GM23338 (cell line): ENCODE measurements around the gene IHH. TPM values are rescaled to one million over a fixed set of nuclear protein-coding genes. Genes with fewer than 3 reads are reported as not detected.

Experiments used
- ATAC-seq: fragments of 200-7000 bp; cut with Tn5 transposase; 3 replicates; pipeline ENCODE4 v1.9.1; 2020
- DNase-seq: peaks from one replicate; pipeline ENCODE4 v3.0.0-alpha.2; 2015; ENCODE audit warnings: low spot score
- H2AFZ ChIP-seq: fragments of 200-600 bp; sonication (generic); 2 replicates; pipeline ENCODE4 v1.8.0; 2016; ENCODE audit warnings: antibody characterized with exemption, mild to moderate bottlenecking, moderate library complexity
- H3F3A ChIP-seq: fragments of 200-600 bp; sonication (generic); replicated peaks from 2 replicates; pipeline ENCODE4 v1.8.0; 2017; ENCODE audit warnings: antibody characterized with exemption, mixed run types, low read depth
- H3K27ac ChIP-seq: fragments of 200-600 bp; sonication (generic); 2 replicates; pipeline ENCODE4 v1.6.1; 2016; ENCODE audit warnings: low read depth
- H3K27me3 ChIP-seq: fragments of 200-600 bp; sonication (generic); 2 replicates; pipeline ENCODE4 v1.8.0; 2016; ENCODE audit warnings: mild to moderate bottlenecking, mixed run types, moderate library complexity; ENCODE audit not compliant: insufficient read depth
- H3K36me3 ChIP-seq: fragments of 200-600 bp; sonication (generic); 2 replicates; pipeline ENCODE4 v1.8.0; 2016; ENCODE audit warnings: mild to moderate bottlenecking; ENCODE audit not compliant: insufficient read depth
- H3K4me1 ChIP-seq: fragments of 200-600 bp; sonication (generic); 2 replicates; pipeline ENCODE4 v1.8.0; 2016; ENCODE audit warnings: mild to moderate bottlenecking, moderate library complexity; ENCODE audit not compliant: insufficient read depth
- H3K4me2 ChIP-seq: fragments of 200-600 bp; sonication (generic); 2 replicates; pipeline ENCODE4 v1.7.1; 2017; ENCODE audit warnings: mixed run types
- H3K4me3 ChIP-seq: fragments of 200-600 bp; sonication (generic); 2 replicates; pipeline ENCODE4 v1.6.1; 2016; ENCODE audit warnings: mixed run types
- H3K79me2 ChIP-seq: fragments of 200-600 bp; sonication (generic); replicated peaks from 2 replicates; pipeline ENCODE4 v1.8.0; 2017; ENCODE audit warnings: mild to moderate bottlenecking; ENCODE audit not compliant: insufficient read depth
- H3K9me2 ChIP-seq: fragments of 200-600 bp; sonication (generic); 2 replicates; pipeline ENCODE4 v1.8.0; 2017; ENCODE audit not compliant: insufficient read depth
- H4K20me1 ChIP-seq: fragments of 200-600 bp; sonication (generic); replicated peaks from 2 replicates; pipeline ENCODE4 v1.8.0; 2017; ENCODE audit warnings: mild to moderate bottlenecking; ENCODE audit not compliant: insufficient read depth
- H3K27ac Mint-ChIP-seq: 2 replicates; pipeline ENCODE4 v1.8.0; 2020; ENCODE audit warnings: inconsistent platforms, mild to moderate bottlenecking, moderate library complexity, mixed read lengths
- H3K27me3 Mint-ChIP-seq: 3 replicates; pipeline ENCODE4 v1.8.0; 2022; ENCODE audit warnings: low read depth, mild to moderate bottlenecking, moderate library complexity, mixed read lengths, inconsistent platforms; ENCODE audit not compliant: insufficient read depth, poor library complexity
- H3K36me3 Mint-ChIP-seq: 3 replicates; pipeline ENCODE4 v1.8.0; 2021; ENCODE audit warnings: low read depth, mild to moderate bottlenecking, inconsistent platforms, moderate library complexity, mixed read lengths
- H3K4me1 Mint-ChIP-seq: 3 replicates; pipeline ENCODE4 v1.8.0; 2020; ENCODE audit warnings: mild to moderate bottlenecking, inconsistent platforms, mixed read lengths
- H3K4me3 Mint-ChIP-seq: 3 replicates; pipeline ENCODE4 v1.8.0; 2021; ENCODE audit warnings: moderate library complexity, mild to moderate bottlenecking, inconsistent platforms, mixed read lengths
- H3K9me3 Mint-ChIP-seq: 3 replicates; pipeline ENCODE4 v1.8.0; 2020; ENCODE audit warnings: moderate library complexity, mild to moderate bottlenecking, inconsistent platforms, mixed read lengths
- EZH2 ChIP-seq: fragments of 200-600 bp; sonication (generic); IDR thresholded peaks from one replicate; pipeline ENCODE4 v1.8.0; 2017; ENCODE audit warnings: antibody characterized with exemption, mild to moderate bottlenecking, low read depth; ENCODE audit not compliant: unreplicated experiment
- EZH2phosphoT487 ChIP-seq: fragments of 200-600 bp; sonication (generic); IDR thresholded peaks from one replicate; pipeline ENCODE4 v1.8.1; 2018; ENCODE audit warnings: antibody characterized with exemption; ENCODE audit not compliant: unreplicated experiment
- NANOG ChIP-seq: IDR thresholded peaks from 2 replicates; pipeline ENCODE4 v1.6.1; 2016; ENCODE audit warnings: antibody characterized with exemption, borderline replicate concordance
- POLR2AphosphoS5 ChIP-seq: IDR thresholded peaks from 2 replicates; pipeline ENCODE4 v1.6.1; 2016; ENCODE audit warnings: antibody characterized with exemption, low read depth
- STAT1 ChIP-seq: IDR thresholded peaks from one replicate; pipeline ENCODE4 v1.6.1; 2016; ENCODE audit warnings: antibody characterized with exemption; ENCODE audit not compliant: unreplicated experiment
- ZNF114 ChIP-seq: fragments of 250-450 bp; sonication (Bioruptor Pico); IDR thresholded peaks from 2 replicates; pipeline ENCODE4 v1.5.0; 2020; ENCODE audit warnings: mild to moderate bottlenecking, moderate library complexity
- ZNF331 ChIP-seq: fragments of 250-450 bp; sonication (Bioruptor Pico); IDR thresholded peaks from 2 replicates; pipeline ENCODE4 v1.5.0; 2020; ENCODE audit warnings: low read depth, mild to moderate bottlenecking, moderate library complexity
- polyA plus RNA-seq: library from polyadenylated mRNA; unstranded; fragments of >200 nt; fragmentation: Nextera tagmentation; extraction: Ambion mirVana; gene quantifications from 2 replicates; pipeline ENCODE4 v1.2.1, GENCODE V29; 2016
- total RNA-seq: library from RNA; depleted of rRNA; stranded (reverse); fragments of >200 nt; shearing (Covaris generic); gene quantifications from 2 replicates; pipeline ENCODE4 v1.2.3, GENCODE V29; 2014
- TF ChIP-seq, protein P1 (sequence below): IDR thresholded peaks from one replicate; pipeline ENCODE4 v1.6.1; 2018; ENCODE audit warnings: antibody characterized with exemption; ENCODE audit not compliant: unreplicated experiment
- TF ChIP-seq, protein P2 (sequence below), 2 experiments: fragments of 200-600 bp in 1 of 2; sonication (generic) in 1 of 2; conservative IDR thresholded peaks; 2 replicates each; pipeline versions ENCODE4 v1.5.1 to v1.6.1; 2016 to 2017; ENCODE audit warnings: antibody characterized with exemption in 2 of 2, low read depth in 2 of 2, mild to moderate bottlenecking in 2 of 2, moderate library complexity in 1 of 2
- TF ChIP-seq, protein P3 (sequence below): IDR thresholded peaks from 2 replicates; pipeline ENCODE4 v1.6.1; 2016; ENCODE audit warnings: antibody characterized with exemption

The IHH gene
- total and polyA plus RNA-seq, 2 experiments from 2014 or later = not detected

DNA sequence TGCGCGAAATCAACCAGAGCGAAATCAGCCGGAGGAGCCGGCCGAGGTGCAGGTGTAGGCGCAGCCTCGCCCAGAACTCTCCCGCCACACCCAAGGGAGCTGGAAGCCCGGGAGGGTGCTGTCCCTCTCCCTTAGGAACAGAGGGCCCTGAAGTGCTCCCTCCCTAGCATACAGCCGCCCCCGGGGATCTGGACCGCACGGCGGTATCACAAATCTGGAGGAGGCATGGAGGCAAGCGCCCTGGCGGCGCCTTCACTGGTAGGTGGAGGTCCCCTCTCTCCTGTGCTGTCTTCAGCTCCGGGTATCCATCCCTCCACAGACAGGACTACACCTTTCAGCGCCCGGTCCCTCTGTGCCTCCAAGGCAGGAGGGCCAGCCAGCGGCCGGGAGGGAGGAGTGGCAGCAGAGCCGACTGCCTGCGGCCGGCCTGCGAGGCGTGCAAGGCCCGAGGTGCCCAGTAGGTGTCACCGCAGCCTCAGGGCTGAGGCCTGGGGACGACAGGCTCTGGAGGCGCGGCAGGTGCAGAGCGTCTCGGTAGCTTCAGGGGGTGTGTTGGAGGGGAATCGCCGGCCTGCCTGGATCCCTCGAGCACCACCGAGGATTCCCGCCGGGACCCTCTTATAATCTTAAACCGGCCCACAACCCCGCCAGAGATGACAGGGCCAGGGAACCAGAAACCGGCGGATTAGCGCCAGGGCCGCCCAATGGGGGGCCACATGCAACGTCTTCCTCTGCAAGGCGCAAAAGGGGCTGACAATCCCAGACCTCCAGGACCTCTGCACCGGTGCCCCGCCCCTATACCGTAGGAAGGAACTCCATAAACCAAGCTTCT is 2.8 kb downstream of the IHH start:
- Mint-ChIP-seq H3K9me3 (no peaks in the 10 kb centered on the region), H3K27ac (no peak overlapping the region), H3K4me3 (peak overlapping the region; percentile 62), H3K36me3 (no peaks in the 10 kb centered on the region; the same call in 2 of the 3 replicates), H3K27me3 (peaks cover 86% of the 10 kb centered on the region), H3K4me1 (peaks cover 20% of the 10 kb centered on the region)
- Histone ChIP-seq H3K36me3 (no peaks in the 10 kb centered on the region), H3K27ac (no peak overlapping the region), H4K20me1 (peaks cover 8% of the 10 kb centered on the region), H3K4me3 (peak overlapping the region; percentile 58), H3K4me2 (peak overlapping the region; percentile 86), H3F3A (no peaks in the 10 kb centered on the region), H3K27me3 (peaks cover 83% of the 10 kb centered on the region), H3K79me2 (no peaks in the 10 kb centered on the region), H2AFZ (peak overlapping the region; percentile 72; the same call in 1 of the 2 replicates), H3K4me1 (peaks cover 27% of the 10 kb centered on the region), H3K9me2 (no peaks in the 10 kb centered on the region)
- DNase-seq (peak; percentile 87), ATAC-seq (peak; percentile 77)
- TF ChIP-seq STAT1 (no peak), EZH2 (peak; percentile 46), EZH2phosphoT487 (no peak), NANOG (no peak), ZNF331 (CRISPR knock-in tag) (no peak), POLR2AphosphoS5 (no peak), ZNF114 (CRISPR knock-in tag) (no peak)
- TF ChIP-seq, protein P1, sequence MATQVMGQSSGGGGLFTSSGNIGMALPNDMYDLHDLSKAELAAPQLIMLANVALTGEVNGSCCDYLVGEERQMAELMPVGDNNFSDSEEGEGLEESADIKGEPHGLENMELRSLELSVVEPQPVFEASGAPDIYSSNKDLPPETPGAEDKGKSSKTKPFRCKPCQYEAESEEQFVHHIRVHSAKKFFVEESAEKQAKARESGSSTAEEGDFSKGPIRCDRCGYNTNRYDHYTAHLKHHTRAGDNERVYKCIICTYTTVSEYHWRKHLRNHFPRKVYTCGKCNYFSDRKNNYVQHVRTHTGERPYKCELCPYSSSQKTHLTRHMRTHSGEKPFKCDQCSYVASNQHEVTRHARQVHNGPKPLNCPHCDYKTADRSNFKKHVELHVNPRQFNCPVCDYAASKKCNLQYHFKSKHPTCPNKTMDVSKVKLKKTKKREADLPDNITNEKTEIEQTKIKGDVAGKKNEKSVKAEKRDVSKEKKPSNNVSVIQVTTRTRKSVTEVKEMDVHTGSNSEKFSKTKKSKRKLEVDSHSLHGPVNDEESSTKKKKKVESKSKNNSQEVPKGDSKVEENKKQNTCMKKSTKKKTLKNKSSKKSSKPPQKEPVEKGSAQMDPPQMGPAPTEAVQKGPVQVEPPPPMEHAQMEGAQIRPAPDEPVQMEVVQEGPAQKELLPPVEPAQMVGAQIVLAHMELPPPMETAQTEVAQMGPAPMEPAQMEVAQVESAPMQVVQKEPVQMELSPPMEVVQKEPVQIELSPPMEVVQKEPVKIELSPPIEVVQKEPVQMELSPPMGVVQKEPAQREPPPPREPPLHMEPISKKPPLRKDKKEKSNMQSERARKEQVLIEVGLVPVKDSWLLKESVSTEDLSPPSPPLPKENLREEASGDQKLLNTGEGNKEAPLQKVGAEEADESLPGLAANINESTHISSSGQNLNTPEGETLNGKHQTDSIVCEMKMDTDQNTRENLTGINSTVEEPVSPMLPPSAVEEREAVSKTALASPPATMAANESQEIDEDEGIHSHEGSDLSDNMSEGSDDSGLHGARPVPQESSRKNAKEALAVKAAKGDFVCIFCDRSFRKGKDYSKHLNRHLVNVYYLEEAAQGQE = no peak
- TF ChIP-seq, protein P2, sequence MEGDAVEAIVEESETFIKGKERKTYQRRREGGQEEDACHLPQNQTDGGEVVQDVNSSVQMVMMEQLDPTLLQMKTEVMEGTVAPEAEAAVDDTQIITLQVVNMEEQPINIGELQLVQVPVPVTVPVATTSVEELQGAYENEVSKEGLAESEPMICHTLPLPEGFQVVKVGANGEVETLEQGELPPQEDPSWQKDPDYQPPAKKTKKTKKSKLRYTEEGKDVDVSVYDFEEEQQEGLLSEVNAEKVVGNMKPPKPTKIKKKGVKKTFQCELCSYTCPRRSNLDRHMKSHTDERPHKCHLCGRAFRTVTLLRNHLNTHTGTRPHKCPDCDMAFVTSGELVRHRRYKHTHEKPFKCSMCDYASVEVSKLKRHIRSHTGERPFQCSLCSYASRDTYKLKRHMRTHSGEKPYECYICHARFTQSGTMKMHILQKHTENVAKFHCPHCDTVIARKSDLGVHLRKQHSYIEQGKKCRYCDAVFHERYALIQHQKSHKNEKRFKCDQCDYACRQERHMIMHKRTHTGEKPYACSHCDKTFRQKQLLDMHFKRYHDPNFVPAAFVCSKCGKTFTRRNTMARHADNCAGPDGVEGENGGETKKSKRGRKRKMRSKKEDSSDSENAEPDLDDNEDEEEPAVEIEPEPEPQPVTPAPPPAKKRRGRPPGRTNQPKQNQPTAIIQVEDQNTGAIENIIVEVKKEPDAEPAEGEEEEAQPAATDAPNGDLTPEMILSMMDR (conservative IDR thresholded peaks at IDR 0.05; ENCODE audit: low read depth in 2 of 2) = peak; percentile 72 to 99
- TF ChIP-seq, protein P3, sequence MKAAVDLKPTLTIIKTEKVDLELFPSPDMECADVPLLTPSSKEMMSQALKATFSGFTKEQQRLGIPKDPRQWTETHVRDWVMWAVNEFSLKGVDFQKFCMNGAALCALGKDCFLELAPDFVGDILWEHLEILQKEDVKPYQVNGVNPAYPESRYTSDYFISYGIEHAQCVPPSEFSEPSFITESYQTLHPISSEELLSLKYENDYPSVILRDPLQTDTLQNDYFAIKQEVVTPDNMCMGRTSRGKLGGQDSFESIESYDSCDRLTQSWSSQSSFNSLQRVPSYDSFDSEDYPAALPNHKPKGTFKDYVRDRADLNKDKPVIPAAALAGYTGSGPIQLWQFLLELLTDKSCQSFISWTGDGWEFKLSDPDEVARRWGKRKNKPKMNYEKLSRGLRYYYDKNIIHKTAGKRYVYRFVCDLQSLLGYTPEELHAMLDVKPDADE = no peak
